GM21723 (cell line): ENCODE results near the gene SNRNP70.
A peak's percentile ranks its signal among the peaks of the same experiment; 100 is the strongest.
"Not testable (repeated sequence)": the region's sequence is repeated elsewhere in the genome, so short reads cannot be mapped to it uniquely, and the experiment has no call there.

ENCODE experiments used
- ATAC-seq: cut with Tn5 transposase; IDR thresholded peaks from one replicate; pipeline ENCODE4 v1.9.1; 2021; ENCODE audit warnings: mild to moderate bottlenecking, moderate library complexity; ENCODE audit not compliant: unreplicated experiment

The SNRNP70 gene

GRCh38 chr19:49119411-49120324 is 34.4 kb downstream of the SNRNP70 start, which contains the start of gene PPFIA3:
Gene PPFIA3, plus strand, starts transcription at chr19:49119544. Its CDS starts 8,330 bp downstream, at chr19:49127874.
- ATAC-seq, result no peak

- no peak for ATAC-seq
Measured at GRCh38 chr19:49120325-49120683, 35.1 kb downstream of the SNRNP70 start.

- no peak for ATAC-seq
Measured at GRCh38 chr19:49120868-49121267, 35.6 kb downstream of the SNRNP70 start.

GRCh38 chr19:49121841-49122240 is 36.6 kb downstream of the SNRNP70 start:
- ATAC-seq, result not testable (repeated sequence)

GRCh38 chr19:49123285-49123684 is 38.0 kb downstream of the SNRNP70 start:
- ATAC-seq, result not testable (repeated sequence)

GRCh38 chr19:49125025-49125731 is 39.9 kb downstream of the SNRNP70 start:
- ATAC-seq, result no peak

GRCh38 chr19:49126575-49126974 is 41.3 kb downstream of the SNRNP70 start:
- no peak for ATAC-seq

GRCh38 chr19:49127225-49127624 is 42.0 kb downstream of the SNRNP70 start:
- ATAC-seq, result not testable (repeated sequence)

GRCh38 chr19:49127674-49128544 is 42.7 kb downstream of the SNRNP70 start:
- ATAC-seq, result peak; percentile 85

- ATAC-seq, result no peak
Measured at GRCh38 chr19:49128545-49129237, 43.4 kb downstream of the SNRNP70 start.

GRCh38 chr19:49129238-49129583 is 44.0 kb downstream of the SNRNP70 start:
- no peak for ATAC-seq

- no peak for ATAC-seq
Measured at GRCh38 chr19:49130325-49130724, 45.1 kb downstream of the SNRNP70 start.

GRCh38 chr19:49132974-49133609 is 47.8 kb downstream of the SNRNP70 start:
- ATAC-seq, result no peak

- ATAC-seq, result no peak
Measured at GRCh38 chr19:49133621-49134454, 48.6 kb downstream of the SNRNP70 start.

GRCh38 chr19:49135686-49136085 is 50.4 kb downstream of the SNRNP70 start:
- no peak for ATAC-seq

- ATAC-seq, result no peak
Measured at GRCh38 chr19:49136771-49137171, 51.5 kb downstream of the SNRNP70 start.

- no peak for ATAC-seq
Measured at GRCh38 chr19:49140951-49141350, 55.7 kb downstream of the SNRNP70 start.

- ATAC-seq, result no peak
Measured at GRCh38 chr19:49141352-49141751, 56.1 kb downstream of the SNRNP70 start.

GRCh38 chr19:49142866-49143335 is 57.6 kb downstream of the SNRNP70 start:
- peak; percentile 68 for ATAC-seq
